Stimulated activated CD4-positive, alpha-beta T cell treated with anti-CD3 and anti-CD28 coated beads, Interleukin-1b, Interleukin-23, amount 100 ng/mL, for 24 hours (primary cell): ENCODE measurements around the gene PREX1.
A peak's percentile ranks its signal among the peaks of the same experiment; 100 is the strongest.

Experiments used
- DNase-seq, 4 experiments: peaks; one replicate each; pipeline ENCODE4 v3.0.0-alpha.2; 2020; ENCODE audit warnings: low read depth in 4 of 4, low spot score in 1 of 4

PREX1 gene

DNA sequence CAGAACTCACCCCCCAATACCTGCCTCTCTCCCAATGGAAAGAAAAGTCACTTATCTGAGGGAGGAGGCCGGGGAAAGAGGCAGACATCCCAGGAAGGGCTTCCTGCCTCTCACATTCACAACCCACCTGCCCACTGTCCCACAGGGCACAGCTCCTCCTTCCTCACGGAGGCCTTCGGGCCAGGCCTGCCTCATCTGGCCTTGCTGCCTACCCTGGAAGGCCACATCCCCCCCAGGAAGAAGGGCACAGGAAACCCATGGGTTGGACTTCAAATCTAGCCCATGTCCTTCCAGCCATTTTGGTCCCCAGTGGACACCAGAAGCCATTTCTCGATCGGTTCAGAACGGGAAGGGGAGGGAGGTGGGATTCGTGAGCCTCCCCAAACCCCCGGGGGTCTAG lies 162.0 kb downstream of the PREX1 start:
- no peak for DNase-seq

GRCh38 chr20:48662711-48663110 lies 165.1 kb downstream of the PREX1 start:
- DNase-seq: no peak

DNA sequence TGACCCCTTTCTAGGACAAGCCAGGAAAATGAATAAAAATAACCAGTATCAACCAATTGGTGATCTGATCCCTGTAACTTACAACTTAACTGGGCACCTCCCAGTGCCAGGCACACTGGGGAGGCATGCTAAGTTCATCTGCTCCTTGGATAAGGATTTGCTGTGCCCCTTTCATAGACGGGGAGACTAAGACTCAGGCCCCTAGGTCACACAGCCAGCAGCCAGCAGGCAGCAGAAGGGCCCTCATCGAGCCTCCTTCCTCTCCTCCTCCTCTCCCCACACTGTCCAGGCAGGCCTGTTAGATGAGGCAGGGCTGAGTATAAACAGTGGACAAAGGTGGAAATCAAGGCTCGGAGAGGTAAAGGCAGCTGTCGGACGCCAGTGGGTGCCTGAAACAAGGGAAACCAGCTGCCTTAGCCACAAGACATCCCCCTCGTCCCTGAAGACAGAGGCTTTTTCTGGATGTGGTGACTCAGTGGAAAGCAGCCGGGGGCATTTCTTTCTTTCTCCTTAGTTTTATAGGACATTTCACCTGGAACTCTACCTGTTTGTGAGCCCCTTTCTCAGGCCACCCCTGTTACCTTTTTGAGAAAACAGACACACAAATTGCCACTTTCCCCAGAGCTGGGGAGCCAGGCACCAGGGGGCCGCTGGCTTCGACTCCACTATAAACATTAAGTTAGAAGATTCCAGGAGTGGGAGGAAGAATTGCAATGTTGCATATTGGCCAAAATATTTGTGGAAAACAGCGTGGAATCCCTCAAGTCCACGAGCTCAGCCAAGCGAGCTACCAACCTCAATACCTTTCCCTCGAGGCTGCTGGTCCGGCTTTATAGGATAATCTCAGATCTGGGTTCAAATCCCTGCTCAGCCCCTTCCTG lies 166.0 kb downstream of the PREX1 start:
- DNase-seq: no peak

DNA sequence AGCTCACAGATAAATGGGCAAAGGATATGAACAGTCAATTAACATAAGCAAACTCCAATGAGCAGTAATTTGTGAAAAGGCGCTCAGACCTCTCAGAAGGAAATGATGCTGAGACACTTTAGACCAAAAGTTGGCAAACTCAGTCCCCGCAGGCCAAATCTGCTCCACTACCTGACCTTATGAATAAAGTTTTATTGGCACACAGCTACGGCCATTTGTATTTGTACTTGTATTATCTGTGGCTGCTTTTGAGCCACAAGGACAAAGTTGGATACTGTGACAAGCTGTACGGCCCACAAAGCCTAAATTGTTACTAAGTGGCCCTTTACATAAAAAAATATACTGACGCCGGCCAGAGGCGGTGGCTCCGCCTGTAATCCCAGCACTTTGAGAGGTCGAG lies 167.0 kb downstream of the PREX1 start:
- no peak for DNase-seq

GRCh38 chr20:48659858-48660257 lies 167.9 kb downstream of the PREX1 start:
- no peak for DNase-seq

DNA sequence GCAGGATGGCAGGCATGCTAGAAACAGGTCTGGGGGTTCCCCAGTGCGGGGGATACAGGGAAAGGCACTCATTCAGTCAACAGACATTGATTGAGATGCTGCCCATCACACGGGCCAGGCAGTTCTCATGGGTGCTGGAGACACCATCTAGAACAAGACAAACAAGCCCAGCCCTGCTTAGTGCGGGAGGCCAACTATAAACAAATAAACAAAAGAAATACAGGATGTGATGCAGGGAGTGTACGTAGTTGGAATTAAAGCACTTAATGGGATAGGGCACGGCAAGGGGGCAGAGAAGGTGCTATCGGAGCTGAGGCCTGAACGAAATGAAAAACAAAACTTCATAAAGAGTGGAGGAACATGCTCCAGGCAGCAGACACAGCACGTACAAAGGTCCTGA lies 169.3 kb downstream of the PREX1 start:
- DNase-seq: no peak

DNA sequence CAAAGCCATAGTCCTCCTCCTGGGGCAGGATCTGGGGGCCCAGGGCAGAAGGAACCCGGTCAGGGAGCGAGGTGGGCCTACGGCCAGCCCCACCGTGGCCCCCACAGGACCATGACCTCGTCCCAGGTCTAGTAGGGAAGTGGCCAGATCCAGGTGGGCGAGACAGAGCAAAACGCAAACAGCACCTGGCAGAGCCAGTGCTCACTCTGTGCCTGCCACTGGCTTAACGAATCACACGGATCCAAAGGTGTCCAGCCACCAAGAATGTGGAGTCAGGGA lies 169.7 kb downstream of the PREX1 start:
- no peak for DNase-seq

GRCh38 chr20:48657426-48658197 lies 170.2 kb downstream of the PREX1 start:
- peak; percentile 24 to 50 (median 26) for DNase-seq

- no peak for DNase-seq
Observed at GRCh38 chr20:48656661-48657211, 171.1 kb downstream of the PREX1 start.

GRCh38 chr20:48656137-48656536 lies 171.7 kb downstream of the PREX1 start:
- DNase-seq: no peak

DNA sequence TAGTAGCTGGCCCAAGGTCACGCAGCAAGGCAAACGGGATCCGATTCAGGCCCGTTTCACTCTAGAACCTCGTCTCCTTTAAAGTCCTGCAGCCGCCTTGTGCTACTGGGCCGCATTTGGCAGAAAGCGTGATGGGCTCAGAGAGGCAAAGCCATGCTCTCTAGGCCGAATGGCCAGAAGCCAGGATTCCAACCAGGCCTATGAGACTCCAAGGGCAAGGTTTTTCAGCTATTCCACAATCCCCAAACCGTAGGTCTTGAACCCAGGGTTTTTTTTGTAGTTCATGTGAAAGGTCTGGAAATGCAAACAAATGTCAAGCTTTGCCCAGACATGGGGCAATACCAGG lies 174.1 kb downstream of the PREX1 start:
- DNase-seq: no peak

GRCh38 chr20:48652961-48653705 lies 174.7 kb downstream of the PREX1 start:
- DNase-seq: no peak

GRCh38 chr20:48651960-48652359 lies 175.8 kb downstream of the PREX1 start:
- DNase-seq: no peak

DNA sequence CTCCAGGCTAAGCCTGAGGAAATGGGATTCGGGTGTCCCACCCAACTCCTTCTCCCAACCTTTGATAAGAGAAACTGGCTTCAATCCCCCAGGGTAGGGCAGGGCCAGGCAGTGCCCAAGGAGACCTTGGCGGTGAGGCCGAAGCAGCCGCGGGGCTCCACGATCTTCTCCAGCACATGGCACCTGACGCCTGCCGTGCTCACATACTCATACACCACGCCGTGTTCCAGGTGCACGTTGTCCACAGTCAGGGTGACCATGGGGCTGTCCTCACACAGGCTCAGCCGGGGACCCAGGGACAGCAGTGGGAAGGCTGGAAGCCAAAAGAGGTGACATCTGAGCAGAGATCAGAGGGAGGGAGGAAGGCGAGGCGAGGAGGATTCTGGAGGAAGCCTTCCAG lies 176.5 kb downstream of the PREX1 start:
- DNase-seq: no peak

DNA sequence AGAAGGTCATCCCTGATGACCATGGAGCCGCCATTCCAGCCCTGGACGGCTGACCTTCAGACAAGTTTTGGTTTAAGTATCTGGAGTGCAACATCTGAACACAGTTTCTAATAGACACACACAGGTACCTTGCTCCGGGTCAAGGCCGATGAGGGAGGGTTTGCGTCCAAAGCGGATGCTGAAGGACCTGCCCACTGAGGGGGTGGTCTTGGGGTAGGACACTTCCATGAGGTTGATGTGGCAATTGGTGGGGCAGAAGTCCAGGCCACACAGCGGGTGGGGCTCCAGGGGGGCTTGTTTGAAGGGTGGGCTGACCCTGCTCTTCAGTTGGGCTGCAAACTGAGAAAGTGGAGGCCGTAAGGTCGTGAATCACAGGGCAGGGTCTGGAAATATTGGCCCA lies 177.9 kb downstream of the PREX1 start:
- DNase-seq: no peak

DNA sequence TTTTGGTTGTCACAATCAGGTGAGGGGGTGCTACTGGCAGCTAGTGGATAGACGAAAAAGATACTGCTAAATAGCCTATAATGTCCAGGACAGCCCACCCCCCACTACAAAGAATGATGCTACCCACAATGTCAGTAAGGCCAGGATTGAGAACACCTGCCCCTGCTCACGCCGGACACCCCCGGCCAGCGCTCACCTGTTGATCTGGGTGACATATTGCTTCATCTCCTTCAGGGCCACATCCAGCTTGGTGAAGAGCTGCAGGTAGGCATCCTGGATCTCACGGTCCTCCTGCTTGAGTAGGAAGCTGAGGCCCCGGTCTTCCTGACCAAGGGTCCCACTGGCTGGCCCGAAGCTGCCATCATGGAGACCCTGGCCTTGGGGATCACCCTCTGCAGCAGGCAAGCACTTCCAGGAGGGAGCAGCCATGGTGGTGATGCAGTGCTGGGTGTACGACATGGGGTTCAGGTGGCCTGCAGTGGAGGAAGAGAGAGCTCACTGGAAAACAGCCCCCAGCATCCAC lies 178.6 kb downstream of the PREX1 start:
- DNase-seq: no peak

GRCh38 chr20:48648482-48649051 lies 179.2 kb downstream of the PREX1 start:
- DNase-seq: no peak

DNA sequence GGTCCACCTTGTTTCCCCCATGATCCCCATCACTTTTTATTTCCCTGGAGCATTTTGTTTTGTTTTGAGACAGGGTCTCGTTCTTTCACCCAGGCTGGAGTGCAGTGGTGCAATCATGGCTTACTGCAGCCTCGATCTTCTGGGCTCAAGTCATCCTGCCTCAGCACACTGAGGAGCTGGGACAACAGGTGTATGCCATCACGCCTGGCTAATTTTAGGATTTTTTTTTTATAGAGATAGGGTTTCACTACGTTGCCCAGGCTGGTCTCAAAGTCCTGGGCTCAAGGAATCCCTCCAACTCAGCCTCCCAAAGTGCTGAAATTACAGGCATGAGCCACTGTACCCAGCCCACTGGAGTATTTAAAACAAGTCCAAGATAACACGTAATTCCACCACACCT lies 179.9 kb downstream of the PREX1 start:
- no peak for DNase-seq

DNA sequence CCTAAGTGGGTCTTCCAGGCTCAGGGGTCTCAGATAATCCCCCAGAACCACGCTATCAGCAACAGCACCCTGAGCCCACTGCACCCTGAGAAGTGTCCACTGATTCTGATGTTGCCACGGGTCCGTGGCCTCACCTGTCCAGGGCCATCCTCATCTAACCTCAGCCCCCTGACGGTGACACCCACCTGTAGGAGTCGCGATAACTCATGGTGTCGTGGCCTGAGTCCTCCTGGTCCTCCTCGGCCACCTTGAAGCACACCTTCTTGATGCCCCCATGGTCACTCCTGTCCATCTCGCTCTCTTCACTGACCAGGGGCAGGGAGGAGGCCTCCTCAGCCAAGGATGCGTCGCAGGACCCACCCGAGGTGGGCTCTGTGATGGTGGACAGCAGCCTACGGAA lies 182.1 kb downstream of the PREX1 start:
- no peak for DNase-seq

DNA sequence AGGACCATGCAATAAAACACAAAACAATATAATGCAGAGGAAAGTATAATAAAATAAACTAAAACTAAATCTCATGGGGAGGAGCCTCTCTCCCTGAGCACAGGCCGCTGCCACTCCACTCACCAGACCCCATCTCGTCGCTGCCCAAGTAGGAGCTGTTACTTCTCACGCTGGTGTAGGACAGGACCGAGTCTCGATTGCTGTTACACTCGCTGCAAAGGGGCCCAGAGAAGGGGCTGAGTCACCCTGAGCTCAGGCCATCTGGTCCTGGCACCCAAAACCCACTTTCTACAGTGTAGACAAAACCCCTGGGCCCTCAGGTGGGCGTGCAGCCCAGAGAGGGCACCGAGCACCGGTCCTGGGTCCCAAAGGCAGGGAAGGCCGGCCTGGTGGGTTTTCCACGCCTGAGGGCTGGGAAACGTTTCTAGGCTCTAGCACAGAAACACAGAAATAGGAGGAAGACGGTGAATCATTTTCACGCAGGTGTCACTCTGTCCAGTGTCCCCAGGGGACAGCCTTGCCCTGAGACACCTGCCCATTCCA lies 183.4 kb downstream of the PREX1 start:
- DNase-seq: no peak
